ENCODE measurements around the gene EPN2.

EPN2 gene

DNA sequence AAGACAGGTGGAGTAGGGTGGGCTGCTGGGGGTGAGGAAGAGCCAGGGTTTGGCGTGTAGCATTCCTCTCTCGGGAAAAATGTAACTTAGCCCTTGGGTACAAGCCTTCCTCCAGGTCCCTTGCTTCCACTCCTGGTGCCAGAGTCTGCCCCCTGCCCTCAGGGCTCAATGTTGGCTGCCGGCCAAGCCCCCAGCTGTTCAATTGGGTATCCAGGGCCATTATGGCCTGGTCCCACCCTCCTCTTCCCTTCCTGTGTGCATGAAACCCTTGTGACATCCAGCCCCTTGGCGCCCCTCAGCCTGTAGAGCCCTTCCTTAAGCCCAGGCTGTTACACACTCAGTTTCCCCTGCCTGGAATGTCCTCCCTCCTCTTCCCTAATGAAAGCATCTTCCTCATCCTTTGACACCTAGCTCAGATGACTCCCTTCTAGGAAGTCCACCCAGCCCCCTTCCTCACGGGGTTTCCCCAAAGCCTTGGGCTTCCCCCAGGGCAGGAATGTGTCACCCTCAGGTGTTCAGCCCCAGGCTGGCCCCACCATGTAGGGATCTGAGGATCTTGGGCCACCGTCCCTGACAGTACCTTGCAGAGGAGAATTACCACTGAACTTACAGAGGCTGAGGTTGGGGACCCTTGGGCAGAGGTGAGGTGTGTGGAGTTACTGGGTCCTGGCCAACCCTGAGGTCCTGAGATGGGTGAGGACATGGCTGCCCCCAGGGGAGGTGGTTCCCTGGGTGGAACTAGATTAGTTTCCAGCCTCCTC lies 95.4 kb downstream of the EPN2 start:
- no peak for DNase-seq

DNA sequence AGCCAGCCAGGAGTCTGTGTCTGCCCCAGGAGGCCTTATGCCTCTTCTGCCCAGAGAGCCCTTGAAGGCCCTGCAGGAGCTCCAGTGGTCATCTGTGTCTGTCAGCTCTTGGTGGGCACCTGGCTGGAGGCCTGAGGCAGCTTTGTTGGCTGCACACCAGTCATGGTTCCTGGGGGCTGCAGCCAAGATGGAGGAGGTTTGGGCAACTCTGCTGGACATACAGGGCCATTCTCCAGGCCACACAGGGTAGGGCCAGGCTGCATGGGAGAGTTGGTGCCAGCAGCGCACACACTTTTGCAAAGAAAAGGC lies 95.9 kb downstream of the EPN2 start:
- DNase-seq, result no peak

DNA sequence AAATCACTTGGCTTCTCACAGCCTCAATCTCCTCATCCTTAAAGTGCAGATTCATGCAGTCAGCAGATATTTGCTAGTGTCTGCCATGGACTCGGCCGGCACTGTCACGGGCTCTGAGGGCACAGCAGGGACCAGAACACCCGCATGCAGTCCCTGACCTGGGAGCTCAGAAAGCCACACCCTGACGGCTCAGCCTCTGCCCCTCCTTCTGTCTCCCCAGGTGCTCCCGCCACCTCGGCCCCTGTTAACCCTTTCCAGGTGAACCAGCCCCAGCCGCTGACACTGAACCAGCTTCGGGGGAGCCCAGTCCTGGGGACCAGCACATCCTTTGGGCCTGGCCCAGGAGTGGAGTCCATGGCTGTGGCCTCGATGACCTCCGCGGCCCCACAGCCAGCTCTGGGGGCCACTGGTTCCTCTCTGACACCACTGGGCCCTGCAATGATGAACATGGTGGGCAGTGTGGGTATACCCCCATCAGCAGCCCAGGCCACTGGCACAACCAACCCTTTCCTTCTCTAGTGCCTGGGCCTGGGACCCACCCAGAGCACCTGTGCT lies 96.6 kb downstream of the EPN2 start:
- no peak for DNase-seq

DNA sequence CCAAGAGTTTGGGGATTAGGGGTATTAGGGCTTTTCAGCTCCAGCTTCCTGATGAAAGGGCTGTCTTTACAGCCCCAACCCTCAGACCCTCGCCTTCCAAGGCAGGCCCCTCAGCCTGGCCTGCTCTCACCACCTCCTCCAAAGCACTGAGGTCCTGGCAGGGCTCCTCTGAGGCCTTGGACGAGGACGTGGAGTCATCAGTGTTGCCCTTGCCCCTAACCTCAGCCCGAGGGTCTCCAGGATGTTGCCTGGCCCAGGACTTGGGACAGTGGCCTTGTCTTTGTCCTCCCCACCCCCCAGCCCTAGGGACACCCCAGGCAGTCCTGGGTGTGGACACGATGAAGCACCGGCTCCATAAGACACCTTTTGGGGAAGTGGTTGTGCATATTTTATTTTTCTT lies 97.2 kb downstream of the EPN2 start:
- no peak for DNase-seq

DNA sequence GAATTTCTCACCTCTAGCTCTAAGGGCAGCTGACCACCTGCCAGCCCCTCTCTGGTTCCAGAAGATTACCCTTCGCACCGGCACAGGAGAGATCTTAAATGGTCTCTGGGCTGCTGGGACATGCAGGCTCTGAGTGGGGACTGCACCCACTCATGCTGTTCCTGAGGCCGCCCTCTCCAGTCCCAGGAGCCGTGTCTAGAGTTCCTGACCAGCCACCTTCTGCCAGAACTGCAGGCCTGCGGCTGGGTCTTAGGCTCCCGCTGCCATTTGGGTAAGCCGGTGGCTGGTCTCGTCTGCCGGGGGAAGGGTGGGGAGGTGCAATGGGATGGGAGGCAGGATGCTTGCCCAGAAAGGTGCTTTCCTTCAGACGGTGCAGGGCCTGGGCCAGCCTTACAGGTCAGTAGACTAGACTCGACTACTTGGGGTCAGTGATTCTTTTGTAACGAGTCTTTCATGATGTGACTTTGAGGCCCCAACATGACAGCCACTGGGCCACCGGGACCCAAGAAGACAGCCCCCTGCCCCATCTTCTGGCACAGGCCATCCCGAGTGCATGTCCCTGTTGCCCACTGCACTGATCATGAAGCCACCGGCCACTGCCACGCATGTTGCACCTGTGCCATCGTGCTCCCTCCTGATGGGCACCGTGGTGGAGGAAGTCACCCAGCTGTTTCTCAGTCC lies 98.9 kb downstream of the EPN2 start:
- DNase-seq, result no peak

DNA sequence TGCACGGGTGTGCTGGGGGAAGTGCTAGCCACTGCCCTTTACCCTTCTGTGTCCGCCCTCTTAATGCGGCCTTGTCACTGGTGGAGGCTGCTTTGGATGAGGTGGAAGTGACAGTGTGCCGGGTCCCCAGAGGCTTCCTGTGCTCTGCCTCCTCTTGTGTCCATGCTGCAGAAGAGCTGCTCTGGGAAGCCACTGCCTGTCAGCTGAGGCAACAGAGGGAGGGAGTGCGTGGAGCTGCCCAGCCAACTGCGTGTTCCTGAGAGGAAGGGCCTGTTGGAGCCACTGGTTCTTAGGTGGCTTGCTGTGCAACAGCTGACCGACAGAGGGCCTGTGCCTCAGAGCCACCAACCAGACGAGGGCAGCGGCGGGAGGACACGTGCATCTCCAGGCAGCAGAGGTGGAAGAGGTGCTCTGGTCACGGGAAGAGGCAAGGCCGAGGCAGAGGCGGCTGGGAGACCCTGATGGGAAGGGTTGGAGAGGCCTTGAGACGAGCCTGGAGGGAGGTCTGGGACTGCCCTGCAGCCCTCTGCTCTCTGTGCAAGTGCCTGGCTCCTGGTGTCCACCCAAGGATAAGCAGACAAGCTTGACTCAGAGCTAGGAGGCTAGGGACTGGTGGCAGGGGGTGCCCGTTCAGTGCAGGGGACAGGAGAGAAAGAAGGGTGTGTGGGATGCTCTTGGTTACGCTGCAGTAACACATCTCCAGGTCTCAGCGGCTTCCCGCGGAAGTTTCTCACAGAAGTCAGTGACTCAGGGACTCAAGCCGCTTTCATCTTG lies 100.0 kb downstream of the EPN2 start:
- no peak for DNase-seq

DNA sequence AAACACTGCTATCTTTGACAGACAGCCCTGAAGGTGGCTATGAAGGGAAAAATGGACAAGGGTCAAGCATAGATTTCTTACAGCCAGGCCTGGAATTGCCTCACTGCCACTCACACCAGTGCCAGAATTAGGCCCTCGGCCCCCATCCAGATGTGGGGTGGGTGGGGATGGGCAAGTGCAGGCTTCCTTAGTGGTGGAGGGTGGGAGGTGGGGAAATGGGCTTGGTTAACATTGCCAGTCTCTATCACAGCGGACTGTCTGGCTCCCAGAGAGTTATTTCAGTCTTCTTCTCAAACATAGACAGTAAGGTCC lies 100.5 kb downstream of the EPN2 start:
- no peak for DNase-seq

DNA sequence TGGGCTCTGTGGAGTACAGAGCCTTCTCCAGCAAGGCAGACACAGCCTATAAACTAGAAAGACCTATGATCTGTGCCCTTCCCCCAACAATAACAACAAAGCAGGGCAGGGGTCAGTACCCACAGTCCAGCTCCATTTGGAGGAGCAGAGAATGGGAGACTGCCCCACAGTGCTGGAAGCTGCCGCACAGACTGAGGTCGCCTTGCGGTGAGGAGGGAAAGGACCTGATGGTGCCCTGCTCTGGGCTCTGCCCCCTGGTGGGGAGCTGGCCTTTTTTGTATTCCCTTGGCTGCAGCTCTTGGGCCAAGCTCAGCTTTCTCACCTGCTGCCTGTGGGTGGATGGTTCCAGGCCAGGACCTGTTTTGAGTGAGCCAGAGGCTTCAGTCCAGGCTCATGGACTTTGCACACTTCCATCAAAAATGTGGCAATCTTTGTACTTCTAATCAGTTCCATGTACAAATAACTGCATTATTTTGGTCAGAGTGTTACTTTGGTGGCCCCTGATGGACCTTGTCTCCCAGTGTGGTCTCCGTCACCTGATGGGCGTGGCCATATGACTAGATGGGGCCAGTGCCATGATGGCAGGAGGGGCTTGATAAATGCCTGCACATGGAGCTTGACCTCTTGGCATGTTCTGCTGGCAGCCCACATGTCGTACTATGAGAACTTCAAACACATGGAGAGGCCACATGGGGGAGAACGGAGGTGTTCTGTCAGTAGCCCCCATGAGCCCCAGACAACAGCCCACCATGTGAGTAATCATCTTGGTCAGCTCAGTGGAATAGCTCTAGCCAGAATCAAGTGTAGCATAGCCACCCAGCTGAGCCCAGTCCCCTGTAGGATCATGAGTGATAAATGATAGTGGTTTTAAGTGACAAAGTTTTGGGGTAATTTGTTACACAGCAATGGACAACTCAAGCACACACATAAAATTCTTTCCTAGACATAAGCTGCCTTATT lies 101.1 kb downstream of the EPN2 start:
- DNase-seq, result peak; percentile 29 to 38

DNA sequence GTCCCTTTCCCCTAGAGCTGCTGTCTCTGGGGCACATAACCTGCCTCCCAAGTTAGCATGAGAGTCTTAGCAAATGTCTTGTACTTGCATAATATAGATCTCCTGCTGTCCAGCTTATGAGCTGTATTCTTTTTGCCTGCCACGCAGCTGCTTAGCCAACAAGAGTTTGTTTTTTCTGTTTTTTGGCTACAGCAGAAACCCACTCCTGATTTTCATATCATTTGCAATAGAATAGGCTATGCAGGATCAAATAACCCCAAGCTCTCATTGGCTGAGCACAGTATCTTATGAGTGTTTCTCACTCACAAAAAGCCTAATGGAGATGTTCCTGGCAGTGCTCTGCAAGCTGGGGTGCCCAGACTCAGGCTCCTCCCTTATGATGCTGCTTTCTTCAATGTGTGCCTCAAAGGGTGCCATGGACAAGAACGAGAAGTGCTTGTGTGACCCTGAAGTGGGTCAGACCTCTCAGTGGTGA lies 102.2 kb downstream of the EPN2 start:
- DNase-seq, result no peak

DNA sequence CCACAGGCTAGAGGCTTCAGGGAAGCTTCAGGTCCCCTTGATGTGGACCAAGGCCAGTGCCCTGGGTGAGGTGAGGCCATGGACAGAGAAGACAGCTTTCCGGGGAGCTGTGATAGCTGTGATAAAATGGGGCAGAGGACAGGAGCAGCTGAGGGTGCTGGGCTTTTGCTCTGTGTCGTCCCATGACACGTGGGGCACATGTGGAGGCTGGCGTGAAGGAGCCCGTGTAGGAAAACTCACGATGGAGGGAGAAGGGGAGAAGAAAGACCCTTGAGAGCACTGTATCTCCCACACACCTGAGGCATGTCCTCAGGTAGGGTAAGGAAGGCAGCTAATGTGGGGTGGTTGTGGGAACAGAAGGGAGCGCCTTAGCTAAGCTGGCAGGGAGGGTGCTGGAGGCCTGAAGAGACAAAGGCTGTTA lies 104.1 kb downstream of the EPN2 start:
- no peak for DNase-seq

DNA sequence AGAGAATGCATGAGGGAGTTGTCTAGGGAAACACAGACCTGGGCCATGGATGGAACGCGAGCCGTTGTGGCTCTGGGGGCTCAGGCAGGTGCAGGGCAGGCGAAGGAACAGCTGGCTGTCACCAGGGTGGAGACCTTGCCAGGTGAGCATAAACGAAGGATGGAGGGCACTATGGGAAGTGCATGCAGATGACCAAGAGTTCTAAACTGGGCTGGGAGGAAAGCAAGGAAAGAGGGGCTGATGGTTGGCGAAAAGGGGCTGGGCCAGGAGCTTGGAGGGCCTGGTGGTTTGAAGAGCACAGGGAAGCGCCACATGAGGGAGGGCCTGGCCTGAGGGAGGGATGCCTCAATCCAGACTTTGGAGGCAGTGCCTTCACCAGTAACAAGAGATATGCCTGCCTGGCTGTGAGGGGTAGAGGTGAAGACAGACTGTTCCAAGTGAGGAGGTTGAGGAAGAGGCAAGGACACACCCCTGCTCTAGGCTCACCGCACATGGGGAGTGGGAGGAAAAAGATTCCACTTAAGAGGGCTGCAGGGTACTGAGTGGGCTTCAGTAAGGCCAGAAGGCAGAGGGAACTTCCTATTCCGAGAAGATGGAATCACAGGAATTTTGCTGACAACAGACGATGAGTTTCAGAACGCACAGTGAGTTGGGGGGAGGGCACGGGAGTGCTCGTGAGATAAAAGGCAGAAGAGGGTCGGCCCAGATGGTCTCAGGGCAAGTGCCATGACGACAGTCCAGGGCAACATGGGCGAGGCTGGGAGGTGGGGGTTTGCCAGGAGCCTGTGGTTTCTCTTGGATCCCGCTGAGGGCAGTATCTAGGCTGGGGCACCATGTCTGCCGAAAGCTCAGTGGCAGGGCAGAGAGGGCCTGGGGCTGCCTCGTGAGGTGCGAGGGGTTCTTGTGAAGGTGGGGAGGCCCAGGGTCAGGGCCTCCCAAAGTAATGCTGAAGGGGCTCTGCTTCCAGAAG lies 104.8 kb downstream of the EPN2 start:
- no peak for DNase-seq

DNA sequence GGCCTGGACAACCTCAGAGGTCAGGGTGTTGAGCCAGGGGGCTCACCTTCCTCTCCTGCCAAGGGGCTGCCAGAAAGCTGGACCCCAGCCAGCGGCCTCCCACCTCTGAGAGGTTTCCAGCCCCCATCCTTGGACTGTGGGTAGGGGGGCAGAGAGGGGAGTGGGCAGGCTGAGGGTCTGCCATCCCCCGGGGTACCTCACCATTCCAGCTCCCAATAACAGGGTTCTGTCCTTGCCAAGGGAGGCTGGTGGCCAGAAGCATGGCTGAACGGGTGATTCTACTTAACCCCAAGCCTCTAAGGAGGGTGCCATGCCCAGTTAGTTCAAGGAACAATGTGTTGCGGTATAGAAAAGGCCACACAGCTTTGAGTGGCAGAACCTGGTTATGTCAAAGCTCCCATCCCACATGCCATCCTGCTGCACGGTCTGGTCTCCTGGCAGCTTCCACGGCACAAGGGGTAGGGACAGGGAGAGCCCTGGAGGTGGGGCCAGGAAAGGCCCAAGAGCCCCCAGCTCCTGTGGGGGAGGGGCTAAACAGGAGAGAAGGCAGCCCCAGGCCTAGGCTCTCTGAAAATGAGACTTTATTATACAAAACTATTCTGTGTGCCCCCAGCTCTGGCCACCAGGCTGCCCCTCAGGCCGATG lies 105.6 kb downstream of the EPN2 start:
- no peak for DNase-seq

DNA sequence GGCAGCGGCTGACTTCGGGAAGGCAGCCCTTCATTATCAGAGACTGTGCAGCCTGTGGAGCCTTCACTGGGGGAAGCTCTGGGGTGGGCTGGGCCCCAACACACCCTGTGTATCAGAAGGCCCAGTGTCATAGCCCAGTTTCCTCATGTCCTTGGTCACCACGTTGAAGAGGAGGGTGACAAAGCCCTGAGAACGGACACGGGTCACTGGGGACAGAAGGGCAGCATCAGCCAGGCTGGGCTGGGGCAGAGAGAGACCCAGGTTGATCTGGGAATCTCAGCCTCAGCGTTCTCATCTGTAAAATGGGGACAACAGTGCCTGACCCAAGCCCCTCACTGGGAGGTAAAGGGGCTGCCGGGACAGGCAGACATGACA lies 106.1 kb downstream of the EPN2 start:
- DNase-seq, result no peak

DNA sequence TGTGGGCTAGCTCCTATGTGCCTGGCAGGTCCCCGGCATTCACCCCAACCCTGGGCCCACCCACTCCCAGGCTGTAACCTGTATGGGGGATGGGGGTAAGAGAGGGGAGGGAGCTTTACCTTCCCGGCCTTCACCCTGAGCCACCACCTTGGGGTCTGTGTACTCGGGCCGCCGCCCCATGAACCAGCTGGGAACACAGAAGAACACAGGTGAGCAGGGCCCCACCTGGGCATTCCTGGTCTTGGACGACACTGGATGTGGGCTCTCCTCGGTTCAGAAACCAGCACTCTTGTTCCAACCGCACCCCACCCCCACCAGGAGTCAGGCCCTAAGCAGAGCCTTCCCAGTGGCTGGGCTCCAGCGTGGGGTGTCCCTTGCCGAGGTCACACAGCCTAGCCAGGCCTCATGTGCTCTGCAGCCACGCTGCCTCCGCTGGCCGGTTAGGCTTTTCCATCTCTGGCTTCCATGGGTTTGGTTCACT lies 106.5 kb downstream of the EPN2 start:
- DNase-seq, result no peak

DNA sequence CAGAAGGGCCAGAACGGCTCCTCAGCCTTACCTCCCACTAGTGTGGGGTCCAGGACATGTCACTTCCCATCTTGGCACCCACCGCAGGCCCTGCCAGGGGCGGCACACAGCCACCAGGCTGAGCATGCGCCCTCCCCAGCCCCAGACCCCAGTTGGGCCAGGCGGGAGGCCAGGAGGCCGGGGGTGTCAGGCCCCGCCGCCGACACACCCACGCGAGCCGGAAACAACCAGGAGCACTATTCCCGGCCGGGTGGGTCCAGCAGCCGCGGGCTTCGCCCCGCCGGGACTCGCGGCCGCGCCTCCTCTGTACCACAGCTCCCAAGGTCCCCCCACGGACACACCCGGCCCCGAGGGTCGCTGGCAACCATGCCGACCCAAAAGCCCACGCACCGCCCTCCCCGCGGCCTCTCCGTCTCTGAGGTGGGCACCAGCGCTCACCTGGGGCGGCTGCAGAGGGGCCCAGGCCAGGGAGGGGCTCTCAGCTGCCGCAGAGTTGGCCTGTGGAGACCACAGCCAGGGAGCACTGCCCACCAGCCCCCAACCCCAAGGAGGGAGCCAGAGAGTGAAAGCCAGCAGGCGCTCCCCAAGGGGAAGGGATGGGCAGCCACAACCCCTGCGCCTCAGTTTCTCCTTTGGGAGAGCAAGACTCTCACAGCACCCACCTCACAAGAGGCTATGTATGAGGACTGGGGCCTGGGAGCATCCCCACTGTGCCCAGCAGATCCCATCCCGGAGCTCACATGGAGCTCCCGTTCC lies 107.3 kb downstream of the EPN2 start:
- DNase-seq, result no peak

DNA sequence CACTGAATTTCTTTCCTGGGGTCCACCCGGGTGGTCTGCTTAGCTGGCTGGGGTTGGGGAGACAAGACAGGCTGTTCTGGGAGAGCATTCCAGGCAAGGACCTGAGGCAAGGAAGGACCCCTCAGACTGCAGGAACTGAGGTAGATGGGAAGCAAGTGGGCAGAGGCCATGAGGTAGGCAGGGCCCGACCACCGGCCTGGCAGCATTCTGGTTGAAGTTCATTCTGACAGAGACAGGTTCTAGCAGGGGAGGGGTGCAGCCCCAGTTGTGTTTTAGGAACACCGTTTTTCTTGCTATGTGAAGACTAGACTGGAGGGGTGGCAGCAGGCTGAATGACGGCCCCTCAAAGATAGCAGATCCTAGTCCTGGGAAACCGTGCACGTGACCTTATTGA lies 107.9 kb downstream of the EPN2 start:
- DNase-seq, result no peak

DNA sequence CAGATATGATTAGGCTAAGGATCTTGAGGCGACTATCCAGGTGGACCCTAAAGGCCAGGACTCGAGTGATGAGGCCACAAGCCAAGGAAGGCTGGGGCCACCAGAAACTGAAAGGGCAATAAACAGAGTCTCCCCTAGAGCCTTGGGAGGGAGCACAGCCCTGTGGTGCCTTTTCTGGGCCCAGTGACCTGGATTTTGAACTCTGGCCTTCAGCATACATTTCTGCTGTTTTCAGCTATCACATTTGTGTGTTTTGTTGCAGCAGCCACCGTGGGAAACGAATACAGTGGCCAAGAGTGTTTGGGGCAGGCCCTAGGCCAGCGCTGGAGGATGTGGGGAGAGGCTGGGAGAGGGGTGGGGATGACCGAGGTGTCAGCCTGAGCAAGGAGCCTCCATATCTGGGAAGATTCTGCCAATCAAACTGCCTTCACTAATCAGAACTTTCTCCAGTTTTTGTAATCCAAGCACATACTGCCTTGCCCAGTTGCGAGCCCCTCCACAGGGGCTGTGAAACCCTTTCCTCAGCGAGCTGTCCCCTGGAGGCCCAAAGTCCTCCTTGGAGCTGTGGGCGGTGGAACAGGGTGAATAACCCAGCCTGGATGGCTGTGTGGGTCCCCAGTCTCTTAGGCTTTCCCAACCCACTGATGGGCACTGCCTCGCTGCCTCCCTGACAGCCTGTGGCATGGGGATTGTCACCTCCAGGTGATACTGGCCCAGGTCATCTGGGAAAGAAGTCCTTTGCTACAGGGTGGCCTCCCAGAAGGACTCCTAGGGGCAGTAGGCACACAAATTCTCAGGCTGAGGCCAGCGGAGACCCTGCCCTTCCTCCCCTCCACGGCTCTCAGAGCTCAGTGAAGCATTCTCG lies 108.6 kb downstream of the EPN2 start:
- no peak for DNase-seq

DNA sequence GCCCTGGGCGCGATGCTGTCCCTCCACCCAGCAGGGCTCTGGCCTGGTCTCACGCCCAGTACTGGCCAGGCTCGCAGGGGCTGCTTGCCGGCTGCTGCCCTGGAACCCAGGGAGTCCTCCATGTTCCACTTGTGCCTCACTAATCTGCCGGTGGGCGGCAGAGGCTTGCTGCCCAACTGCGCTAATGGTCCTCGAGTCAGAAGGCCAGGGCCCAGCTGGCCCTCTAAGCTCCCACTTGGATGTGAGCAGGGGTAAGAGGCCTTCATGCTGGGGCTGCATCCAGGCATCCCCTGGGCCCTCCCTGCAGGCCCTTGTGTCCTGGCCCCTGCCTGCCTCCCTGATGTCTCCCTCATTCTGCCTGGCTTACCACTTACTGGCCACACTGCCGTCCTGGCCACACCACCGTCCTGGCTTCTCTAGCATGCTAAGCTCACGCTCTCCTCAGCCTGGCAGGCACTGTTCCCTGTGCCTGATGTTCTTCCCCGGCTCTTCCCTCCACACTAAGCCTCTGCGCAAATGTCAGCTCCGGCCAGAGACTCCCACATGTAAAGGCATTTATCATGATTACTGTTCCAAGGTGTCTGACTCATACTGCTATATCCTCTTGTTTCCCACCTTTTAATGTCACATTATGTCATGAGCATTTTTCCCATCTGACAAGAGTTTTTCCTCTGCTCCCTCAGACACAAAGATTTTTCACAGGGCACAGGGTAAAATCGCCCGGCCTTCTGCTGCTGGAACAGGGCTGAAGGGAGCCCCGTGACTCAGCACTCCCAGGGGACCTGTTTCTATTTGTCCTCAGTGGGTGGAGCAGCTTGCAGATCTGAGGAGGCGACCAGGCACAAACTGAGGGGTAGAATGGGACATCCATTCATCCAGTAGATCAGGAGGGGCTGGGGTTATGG lies 109.4 kb downstream of the EPN2 start:
- DNase-seq, result no peak
